GM12873 (cell line): ENCODE data around the gene PTPRT.

Experiments used
- TF ChIP-seq, protein P1 (sequence below): IDR thresholded peaks from 2 replicates; pipeline ENCODE4 v1.5.1; 2012; ENCODE audit warnings: low read depth, mild to moderate bottlenecking, moderate library complexity, low read length, control low read depth; ENCODE audit not compliant: insufficient read depth; ENCODE audit errors: missing control alignments

The PTPRT gene

DNA sequence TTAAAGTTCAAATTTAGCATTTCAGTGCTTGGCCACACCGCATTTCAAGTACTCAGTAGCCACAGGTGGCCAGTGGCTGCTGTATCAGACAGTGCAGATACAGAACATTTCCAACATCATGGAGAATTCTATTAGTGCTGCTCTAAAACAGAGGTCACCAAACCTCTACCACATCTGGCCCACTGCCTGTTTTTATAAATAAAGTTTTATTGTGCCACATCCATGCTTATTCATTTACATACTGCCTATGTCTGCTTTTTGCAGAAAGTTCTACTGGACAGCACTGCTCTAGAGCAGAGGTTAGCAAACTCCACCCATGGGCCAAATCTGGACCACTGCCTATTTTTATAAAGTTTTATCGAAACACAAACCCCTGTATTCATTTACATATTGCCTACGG lies 3.7 kb upstream of the PTPRT start:
- TF ChIP-seq, protein P1, sequence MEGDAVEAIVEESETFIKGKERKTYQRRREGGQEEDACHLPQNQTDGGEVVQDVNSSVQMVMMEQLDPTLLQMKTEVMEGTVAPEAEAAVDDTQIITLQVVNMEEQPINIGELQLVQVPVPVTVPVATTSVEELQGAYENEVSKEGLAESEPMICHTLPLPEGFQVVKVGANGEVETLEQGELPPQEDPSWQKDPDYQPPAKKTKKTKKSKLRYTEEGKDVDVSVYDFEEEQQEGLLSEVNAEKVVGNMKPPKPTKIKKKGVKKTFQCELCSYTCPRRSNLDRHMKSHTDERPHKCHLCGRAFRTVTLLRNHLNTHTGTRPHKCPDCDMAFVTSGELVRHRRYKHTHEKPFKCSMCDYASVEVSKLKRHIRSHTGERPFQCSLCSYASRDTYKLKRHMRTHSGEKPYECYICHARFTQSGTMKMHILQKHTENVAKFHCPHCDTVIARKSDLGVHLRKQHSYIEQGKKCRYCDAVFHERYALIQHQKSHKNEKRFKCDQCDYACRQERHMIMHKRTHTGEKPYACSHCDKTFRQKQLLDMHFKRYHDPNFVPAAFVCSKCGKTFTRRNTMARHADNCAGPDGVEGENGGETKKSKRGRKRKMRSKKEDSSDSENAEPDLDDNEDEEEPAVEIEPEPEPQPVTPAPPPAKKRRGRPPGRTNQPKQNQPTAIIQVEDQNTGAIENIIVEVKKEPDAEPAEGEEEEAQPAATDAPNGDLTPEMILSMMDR, result no peak

DNA sequence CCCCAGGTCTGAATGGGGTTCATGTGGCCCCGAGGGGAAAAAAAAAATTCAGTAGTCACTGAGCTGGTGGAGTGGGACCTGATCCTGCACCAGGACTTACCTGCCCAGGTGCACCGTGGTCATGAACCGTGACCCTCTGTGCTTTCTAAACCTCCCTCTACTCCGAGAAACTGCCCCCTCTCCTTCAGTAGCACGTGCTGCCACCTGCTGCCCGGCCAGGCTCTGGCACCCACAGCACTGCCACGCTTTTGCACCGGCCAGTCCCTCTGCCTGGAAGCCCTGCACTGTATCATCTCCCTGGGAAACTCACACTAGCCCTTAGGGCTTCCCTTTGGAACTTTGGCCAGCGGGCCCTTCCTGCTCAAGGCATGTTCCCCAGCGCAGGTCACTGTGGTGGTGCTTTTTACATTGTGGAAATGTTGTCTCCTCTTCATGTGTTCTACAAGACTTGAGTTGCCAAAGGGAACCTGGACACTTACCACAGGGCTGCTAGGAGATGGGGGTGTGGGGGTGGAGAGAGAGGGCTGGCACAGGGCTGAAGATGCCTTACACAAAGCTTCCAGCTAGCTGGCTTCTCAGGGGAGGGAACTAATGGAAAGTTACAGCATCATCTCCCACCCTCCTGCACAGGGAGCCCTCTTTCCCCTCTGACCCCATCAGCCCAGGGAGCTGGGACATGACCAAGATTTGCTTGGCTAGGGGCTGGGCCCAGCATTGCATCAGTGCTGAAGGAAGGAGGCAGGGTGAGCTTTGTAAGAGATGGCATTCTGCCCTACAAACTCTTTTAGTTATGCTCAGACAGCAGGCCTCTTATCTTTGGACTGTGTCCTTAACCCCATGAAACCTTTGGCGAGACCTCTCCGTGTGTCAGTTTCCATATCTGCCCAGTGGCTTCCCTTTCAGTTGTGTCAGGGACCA lies 2.5 kb upstream of the PTPRT start:
- TF ChIP-seq, protein P1, result peak; percentile 65

DNA sequence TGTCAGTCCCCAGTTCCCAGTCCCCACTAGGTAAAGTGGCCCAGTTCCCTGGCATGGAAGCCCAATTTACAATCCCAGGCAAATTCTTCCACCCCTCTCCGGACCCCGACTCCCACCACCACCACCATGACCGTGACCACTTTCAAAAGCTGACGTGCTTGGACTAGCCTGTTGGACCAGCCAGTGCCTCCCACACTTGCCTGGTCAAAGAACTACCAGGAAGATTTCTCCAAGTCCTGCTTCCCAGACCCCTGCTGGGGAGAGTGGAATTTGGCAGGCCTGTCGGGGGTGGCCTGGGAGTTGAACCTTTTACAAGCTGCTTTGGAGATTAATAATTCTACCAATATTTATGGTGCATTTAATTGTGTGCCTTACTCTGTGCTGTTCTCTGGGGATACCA lies 1.4 kb upstream of the PTPRT start:
- TF ChIP-seq, protein P1, result no peak

DNA sequence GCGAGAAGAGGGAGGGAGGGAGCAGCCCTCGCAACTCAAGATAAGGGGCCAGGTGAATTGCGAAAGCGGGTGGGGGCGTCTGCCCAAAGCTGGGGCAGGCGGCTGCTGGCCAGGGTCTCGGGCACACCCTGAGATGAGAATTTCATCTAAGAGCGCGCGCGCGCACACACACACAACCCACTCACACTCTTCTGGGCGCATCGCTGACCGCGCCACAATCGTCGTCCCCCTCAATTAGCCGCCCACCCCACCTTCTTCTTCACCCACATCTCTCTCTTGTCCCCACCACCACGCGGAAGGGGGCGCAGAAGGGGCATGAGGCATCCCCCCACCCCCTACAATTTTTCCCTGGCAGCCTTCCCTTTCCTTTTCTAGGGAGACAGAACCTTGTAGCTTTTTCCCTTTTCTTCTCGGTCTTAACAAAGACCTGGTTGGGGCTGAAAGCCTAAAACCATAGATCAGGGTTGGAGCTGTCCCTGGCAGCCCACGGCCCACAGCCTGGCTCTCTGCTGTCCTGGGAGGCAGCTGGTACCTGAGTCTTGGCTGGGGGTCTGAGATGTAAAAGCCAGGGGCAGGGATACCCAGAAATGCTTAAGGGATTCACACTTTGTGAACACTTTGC lies 737 bp upstream of the PTPRT start:
- TF ChIP-seq, protein P1, result no peak

DNA sequence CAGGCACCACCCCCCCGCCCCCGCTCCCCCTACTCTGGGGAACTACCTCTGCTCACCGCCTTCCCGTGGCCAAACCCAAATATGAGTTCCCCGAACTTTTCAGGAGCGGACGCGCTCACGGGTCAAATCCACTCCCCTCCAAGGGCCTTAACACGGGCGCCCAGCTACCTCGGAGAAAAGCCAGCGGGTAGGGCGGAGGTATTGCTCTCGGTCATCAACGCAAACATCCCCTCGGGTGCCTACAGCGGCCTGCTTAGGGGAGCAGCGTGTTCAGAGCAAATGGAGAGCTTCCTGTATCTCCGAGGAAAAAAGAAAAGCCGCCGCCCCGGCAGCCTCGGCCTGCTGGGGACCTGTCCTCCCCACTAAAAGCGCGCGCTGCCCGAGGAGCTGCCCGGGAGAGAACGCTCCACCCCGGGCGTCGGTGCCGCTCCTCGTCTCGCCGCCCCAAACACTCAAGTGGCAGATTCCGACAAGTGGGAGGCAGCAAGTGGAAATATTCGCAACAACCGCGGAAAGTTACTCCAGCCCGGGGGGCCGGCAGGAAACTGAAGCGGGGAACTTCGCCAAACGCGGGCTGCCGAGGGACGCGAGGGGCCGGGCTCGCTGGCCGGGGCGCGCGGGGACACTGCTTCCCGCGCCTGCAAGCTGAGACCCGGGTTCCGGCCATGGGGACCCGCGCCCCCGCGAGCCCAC lies 699 bp downstream of the PTPRT start:
- TF ChIP-seq, protein P1, result no peak

DNA sequence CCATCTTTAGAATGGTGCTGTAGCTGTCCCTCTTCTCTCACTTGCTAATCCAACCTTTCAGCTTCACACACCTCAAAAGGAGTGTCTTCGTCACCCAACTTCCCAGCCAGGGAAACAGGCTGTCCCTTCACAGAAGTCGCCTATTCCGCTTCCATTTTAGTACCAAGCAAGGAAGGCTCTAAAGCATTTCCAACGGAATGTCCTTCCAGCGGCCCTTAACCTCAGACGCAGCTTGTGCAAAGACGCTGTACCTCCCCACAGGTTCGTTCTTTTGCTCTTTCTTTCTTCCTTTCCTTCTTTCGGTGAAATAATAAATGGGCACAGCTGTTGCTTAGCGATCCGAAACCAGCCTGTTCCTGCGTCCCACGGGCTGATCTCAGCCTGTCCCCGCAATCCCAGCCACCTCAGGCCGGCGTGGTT lies 1.5 kb downstream of the PTPRT start:
- TF ChIP-seq, protein P1, result no peak
